ENCODE data around the gene BPHL.

DNA sequence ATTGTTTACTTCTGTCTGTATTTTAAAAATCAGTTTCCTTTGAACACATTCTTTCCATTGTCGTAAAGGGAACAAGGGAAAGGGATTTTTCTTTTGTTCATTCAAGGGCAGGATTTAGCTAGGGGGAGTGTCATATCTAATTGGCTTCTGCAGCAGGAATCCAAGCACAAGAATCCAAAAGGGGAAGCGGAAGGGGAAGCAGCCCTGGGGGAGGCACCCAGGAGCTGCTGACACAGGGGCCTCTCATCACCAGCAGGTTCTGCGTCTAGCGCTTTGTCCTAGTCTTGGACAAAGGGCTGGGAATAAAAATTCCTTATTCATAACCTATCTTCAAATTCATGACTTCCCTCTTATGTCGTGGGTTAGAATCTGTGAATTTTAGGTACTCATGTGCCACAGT lies 36.6 kb upstream of the BPHL start:
- TF ChIP-seq, protein P1, sequence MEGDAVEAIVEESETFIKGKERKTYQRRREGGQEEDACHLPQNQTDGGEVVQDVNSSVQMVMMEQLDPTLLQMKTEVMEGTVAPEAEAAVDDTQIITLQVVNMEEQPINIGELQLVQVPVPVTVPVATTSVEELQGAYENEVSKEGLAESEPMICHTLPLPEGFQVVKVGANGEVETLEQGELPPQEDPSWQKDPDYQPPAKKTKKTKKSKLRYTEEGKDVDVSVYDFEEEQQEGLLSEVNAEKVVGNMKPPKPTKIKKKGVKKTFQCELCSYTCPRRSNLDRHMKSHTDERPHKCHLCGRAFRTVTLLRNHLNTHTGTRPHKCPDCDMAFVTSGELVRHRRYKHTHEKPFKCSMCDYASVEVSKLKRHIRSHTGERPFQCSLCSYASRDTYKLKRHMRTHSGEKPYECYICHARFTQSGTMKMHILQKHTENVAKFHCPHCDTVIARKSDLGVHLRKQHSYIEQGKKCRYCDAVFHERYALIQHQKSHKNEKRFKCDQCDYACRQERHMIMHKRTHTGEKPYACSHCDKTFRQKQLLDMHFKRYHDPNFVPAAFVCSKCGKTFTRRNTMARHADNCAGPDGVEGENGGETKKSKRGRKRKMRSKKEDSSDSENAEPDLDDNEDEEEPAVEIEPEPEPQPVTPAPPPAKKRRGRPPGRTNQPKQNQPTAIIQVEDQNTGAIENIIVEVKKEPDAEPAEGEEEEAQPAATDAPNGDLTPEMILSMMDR (IDR thresholded peaks at IDR 0.05), result no peak
- no peak for TF ChIP-seq POLR2A (IDR thresholded peaks at IDR 0.05)

Measured in right lobe of liver (tissue), 4 donors.